GM18511 (cell line): ENCODE data around the gene MGAM2.

Experiments used
- ATAC-seq: cut with Tn5 transposase; IDR thresholded peaks from one replicate; pipeline ENCODE4 v1.9.1; 2021; ENCODE audit warnings: mild to moderate bottlenecking, moderate library complexity; ENCODE audit not compliant: unreplicated experiment

Gene MGAM2

DNA sequence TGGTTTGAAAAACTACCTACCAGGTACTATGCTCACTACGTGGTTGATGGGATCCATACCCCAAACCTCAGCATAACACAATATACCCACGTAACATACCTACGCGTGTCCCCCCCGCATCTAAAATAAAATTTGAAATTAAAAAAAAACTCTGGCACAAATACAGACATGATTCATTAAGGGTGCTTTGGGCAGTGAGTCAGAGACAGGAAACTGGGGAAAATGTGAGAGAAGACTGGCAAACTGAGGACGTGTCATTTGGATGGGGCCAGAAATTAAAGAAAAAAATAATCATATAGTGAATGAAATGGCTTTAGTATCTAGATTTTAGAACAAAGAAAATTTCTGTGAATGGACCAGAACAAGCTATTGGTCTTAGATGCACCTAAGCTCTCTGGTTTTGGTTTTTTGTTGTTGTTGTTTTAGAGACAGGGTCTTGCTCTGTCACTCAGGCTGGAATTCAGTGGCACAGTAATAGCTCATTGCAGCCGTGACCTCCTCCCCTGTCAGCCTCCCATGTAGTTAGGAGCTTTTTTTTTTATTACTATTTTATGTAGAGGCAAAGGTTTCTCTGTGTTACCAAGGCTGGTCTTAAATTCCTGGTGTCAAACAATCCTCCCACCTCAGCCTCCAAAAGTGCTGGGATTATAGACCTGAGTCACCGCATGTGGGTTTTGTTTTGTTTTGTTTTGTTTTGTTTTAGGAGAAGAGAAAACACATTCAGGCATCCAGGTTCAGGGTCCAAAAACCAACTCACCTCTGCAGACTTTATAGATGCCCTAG, 152.3 kb downstream of the MGAM2 start:
- ATAC-seq: no peak
